ENCODE data around the gene EXOC1.

EXOC1 gene

DNA sequence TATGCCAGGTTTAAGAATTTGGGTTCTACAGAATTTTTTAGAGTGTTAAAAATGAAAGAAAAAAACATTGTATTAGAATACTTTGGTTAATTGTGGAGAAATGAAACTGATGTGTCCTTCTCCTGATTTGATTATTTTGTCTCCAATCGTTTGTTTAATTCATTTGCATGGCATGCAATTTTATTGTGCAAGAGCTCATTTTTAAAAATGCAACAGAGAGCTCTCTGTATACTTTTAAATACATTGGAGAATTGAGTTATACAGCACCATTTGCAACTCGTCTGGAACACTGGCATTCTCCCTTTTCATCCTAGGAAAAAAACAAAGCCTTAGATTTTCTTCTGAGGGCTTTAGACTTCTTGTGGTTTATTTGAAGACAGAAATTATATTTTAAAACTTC, 33.2 kb upstream of the EXOC1 start:
- no peaks in the 10 kb centered on the region for H3K9me2 ChIP-seq (ENCODE audit: low read depth, low read length)
- no peak overlapping the region for H3K4me2 ChIP-seq (ENCODE audit: low read length)
- H3K4me1 ChIP-seq (ENCODE audit: insufficient read depth, low read length, severe bottlenecking): no peaks in the 10 kb centered on the region
- H4K20me1 ChIP-seq (ENCODE audit: insufficient read depth, low read length): no peaks in the 10 kb centered on the region
- no peak overlapping the region for H3K9ac ChIP-seq (ENCODE audit: low read length)
- H2AFZ ChIP-seq (ENCODE audit: low read length): no peak overlapping the region
- H3K4me3 ChIP-seq (ENCODE audit: low read depth, low read length, poor library complexity, severe bottlenecking): no peak overlapping the region
- H3K79me2 ChIP-seq (ENCODE audit: insufficient read depth, low read length): no peaks in the 10 kb centered on the region
- no peak for TF ChIP-seq CTCF (IDR thresholded peaks at IDR 0.05; ENCODE audit: low read length)
- no peak for TF ChIP-seq EZH2 (IDR thresholded peaks at IDR 0.05; ENCODE audit: borderline replicate concordance, low read length)
- no peak overlapping the region for H3K27ac ChIP-seq (ENCODE audit: low read depth, low read length, poor library complexity, severe bottlenecking)
- H3K27me3 ChIP-seq (ENCODE audit: insufficient read depth, low read length): no peaks in the 10 kb centered on the region
- no peaks in the 10 kb centered on the region for H3F3A ChIP-seq (ENCODE audit: insufficient read depth, low read length)
- no peaks in the 10 kb centered on the region for H3K9me3 ChIP-seq (ENCODE audit: low read length)
- no peaks in the 10 kb centered on the region for H3K36me3 ChIP-seq (ENCODE audit: insufficient read depth, low read length)

DNA sequence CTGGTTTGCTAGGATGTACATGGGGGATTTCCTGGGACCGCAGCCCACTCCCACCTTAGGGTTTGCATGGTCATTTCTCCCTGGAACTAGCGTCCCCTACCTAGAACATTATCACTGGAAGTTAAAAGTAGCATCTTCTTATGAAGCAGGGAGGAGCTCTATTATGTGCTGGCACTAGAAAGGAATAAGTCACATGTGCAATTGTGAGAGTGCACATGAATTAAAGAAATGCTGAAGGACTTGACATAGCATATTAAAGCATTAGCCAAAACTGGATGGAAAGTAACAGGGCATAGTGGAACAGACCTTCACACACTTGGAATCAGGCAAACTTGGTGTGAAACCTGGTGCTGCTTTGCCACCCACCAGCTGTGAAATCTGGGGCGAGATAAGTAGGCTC, 31.1 kb upstream of the EXOC1 start:
- no peaks in the 10 kb centered on the region for H3K36me3 ChIP-seq (ENCODE audit: insufficient read depth, low read length)
- H3K4me1 ChIP-seq (ENCODE audit: insufficient read depth, low read length, severe bottlenecking): no peaks in the 10 kb centered on the region
- H2AFZ ChIP-seq (ENCODE audit: low read length): no peak overlapping the region
- no peaks in the 10 kb centered on the region for H3K79me2 ChIP-seq (ENCODE audit: insufficient read depth, low read length)
- H3K27me3 ChIP-seq (ENCODE audit: insufficient read depth, low read length): no peaks in the 10 kb centered on the region
- no peak overlapping the region for H3K27ac ChIP-seq (ENCODE audit: low read depth, low read length, poor library complexity, severe bottlenecking)
- no peaks in the 10 kb centered on the region for H3K9me2 ChIP-seq (ENCODE audit: low read depth, low read length)
- H3K9me3 ChIP-seq (ENCODE audit: low read length): no peaks in the 10 kb centered on the region
- no peaks in the 10 kb centered on the region for H4K20me1 ChIP-seq (ENCODE audit: insufficient read depth, low read length)
- no peaks in the 10 kb centered on the region for H3F3A ChIP-seq (ENCODE audit: insufficient read depth, low read length)
- no peak overlapping the region for H3K4me3 ChIP-seq (ENCODE audit: low read depth, low read length, poor library complexity, severe bottlenecking)
- TF ChIP-seq EZH2 (IDR thresholded peaks at IDR 0.05; ENCODE audit: borderline replicate concordance, low read length): no peak
- no peak for TF ChIP-seq CTCF (IDR thresholded peaks at IDR 0.05; ENCODE audit: low read length)
- no peak overlapping the region for H3K4me2 ChIP-seq (ENCODE audit: low read length)
- H3K9ac ChIP-seq (ENCODE audit: low read length): no peak overlapping the region

DNA sequence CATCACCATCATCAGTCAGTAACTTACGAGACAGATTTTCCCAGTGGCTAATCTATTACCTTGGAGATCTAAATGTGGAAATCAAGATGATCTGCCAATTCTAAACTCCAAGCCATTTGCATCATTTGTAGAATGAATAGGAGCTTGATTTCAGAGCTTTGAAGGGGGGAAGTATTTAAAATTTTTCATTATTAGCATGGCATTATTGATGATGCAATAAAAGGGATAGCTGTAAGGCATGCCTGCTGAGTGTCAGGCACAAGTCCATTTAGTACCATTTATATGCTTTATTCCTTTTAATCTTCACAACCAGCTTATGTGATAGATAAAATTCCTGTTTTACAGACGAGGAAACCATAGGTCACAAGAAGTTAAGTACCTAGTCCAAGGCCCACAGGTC, 28.6 kb upstream of the EXOC1 start:
- Histone ChIP-seq H3K27ac (ENCODE audit: low read depth, low read length, poor library complexity, severe bottlenecking) (no peak overlapping the region), H3K4me1 (ENCODE audit: insufficient read depth, low read length, severe bottlenecking) (no peaks in the 10 kb centered on the region), H3K79me2 (ENCODE audit: insufficient read depth, low read length) (no peaks in the 10 kb centered on the region), H3K27me3 (ENCODE audit: insufficient read depth, low read length) (no peaks in the 10 kb centered on the region), H2AFZ (ENCODE audit: low read length) (no peak overlapping the region), H3K4me3 (ENCODE audit: low read depth, low read length, poor library complexity, severe bottlenecking) (no peak overlapping the region), H3K9me3 (ENCODE audit: low read length) (no peaks in the 10 kb centered on the region), H3K36me3 (ENCODE audit: insufficient read depth, low read length) (no peaks in the 10 kb centered on the region), H3K9ac (ENCODE audit: low read length) (no peak overlapping the region), H3F3A (ENCODE audit: insufficient read depth, low read length) (no peaks in the 10 kb centered on the region), H4K20me1 (ENCODE audit: insufficient read depth, low read length) (no peaks in the 10 kb centered on the region), H3K9me2 (ENCODE audit: low read depth, low read length) (no peaks in the 10 kb centered on the region), H3K4me2 (ENCODE audit: low read length) (no peak overlapping the region)
- TF ChIP-seq EZH2 (IDR thresholded peaks at IDR 0.05; ENCODE audit: borderline replicate concordance, low read length) (no peak), CTCF (IDR thresholded peaks at IDR 0.05; ENCODE audit: low read length) (no peak)

Data from OCI-LY1 (cell line).